Endodermal cell (in vitro differentiated cells): ENCODE measurements around the gene MORC1. TPM values are rescaled to one million over a fixed set of nuclear protein-coding genes. Genes with fewer than 3 reads are reported as not detected.
A peak's percentile ranks its signal among the peaks of the same experiment; 100 is the strongest.
"Not testable (repeated sequence)": the region's sequence is repeated elsewhere in the genome, so short reads cannot be mapped to it uniquely, and the experiment has no call there.

Experiments
- DNase-seq: peaks from one replicate; pipeline ENCODE4 v3.0.0-alpha.2; 2017
- H3K27ac ChIP-seq: 2 replicates; pipeline ENCODE4 v1.5.1; 2013; ENCODE audit warnings: mild to moderate bottlenecking, low read depth, low read length, moderate library complexity
- H3K27me3 ChIP-seq: 2 replicates; pipeline ENCODE4 v1.6.1; 2013; ENCODE audit warnings: mild to moderate bottlenecking, low read length, moderate library complexity; ENCODE audit not compliant: insufficient read depth, control insufficient read depth, poor library complexity, severe bottlenecking
- H3K36me3 ChIP-seq: 2 replicates; pipeline ENCODE4 v1.7.0; 2013; ENCODE audit warnings: mild to moderate bottlenecking, low read length, moderate library complexity; ENCODE audit not compliant: control insufficient read depth, insufficient read depth
- H3K4me1 ChIP-seq: one replicate; pipeline ENCODE4 v1.7.0; 2013; ENCODE audit warnings: low read length; ENCODE audit not compliant: control insufficient read depth, insufficient read depth
- H3K4me3 ChIP-seq: 2 replicates; pipeline ENCODE4 v1.5.1; 2013; ENCODE audit warnings: mild to moderate bottlenecking, low read length, moderate library complexity
- H3K9ac ChIP-seq: 2 replicates; pipeline ENCODE4 v1.6.1; 2013; ENCODE audit warnings: mild to moderate bottlenecking, low read length, moderate library complexity; ENCODE audit not compliant: poor library complexity, severe bottlenecking; ENCODE audit errors: extremely low read depth
- H3K9me3 ChIP-seq: 2 replicates; pipeline ENCODE4 v1.6.1; 2013; ENCODE audit warnings: mild to moderate bottlenecking, low read length, moderate library complexity; ENCODE audit not compliant: control insufficient read depth
- H3K27ac Mint-ChIP-seq: 2 replicates; pipeline ENCODE4 v1.8.0; 2020; ENCODE audit warnings: mixed read lengths
- H3K27me3 Mint-ChIP-seq: 2 replicates; pipeline ENCODE4 v1.8.0; 2021; ENCODE audit warnings: mild to moderate bottlenecking, mixed read lengths; ENCODE audit not compliant: insufficient read depth
- H3K36me3 Mint-ChIP-seq: 2 replicates; pipeline ENCODE4 v1.8.0; 2020; ENCODE audit warnings: low read depth, mixed read lengths
- H3K4me1 Mint-ChIP-seq: 2 replicates; pipeline ENCODE4 v1.8.0; 2020; ENCODE audit warnings: mixed read lengths
- H3K4me3 Mint-ChIP-seq: 2 replicates; pipeline ENCODE4 v1.8.0; 2020; ENCODE audit warnings: mild to moderate bottlenecking, moderate library complexity, mixed read lengths
- H3K9me3 Mint-ChIP-seq: 2 replicates; pipeline ENCODE4 v1.8.0; 2020; ENCODE audit warnings: mild to moderate bottlenecking, mixed read lengths
- CTCF ChIP-seq: fragments of 200-600 bp; sonication (generic); conservative IDR thresholded peaks from 2 replicates; pipeline ENCODE4 v1.5.0; 2021; ENCODE audit warnings: antibody characterized with exemption, mild to moderate bottlenecking
- WGBS, 2 experiments: methylation state at CpG; one replicate each; pipeline versions ENCODE4 v1.1.5 to v1.1.7; 2013; ENCODE audit warnings: missing lambda C conversion rate in 2 of 2, mixed read lengths in 1 of 2; ENCODE audit not compliant: insufficient coverage in 1 of 2, insufficient read length in 1 of 2; 5-methylcytosine and 5-hydroxymethylcytosine counted together
- total RNA-seq, 2 donors: library from RNA; stranded (reverse); fragmentation: NEBNext Ultra II Directional in 1 of 2; extraction: Animal tissue kit (Norgen Biotek cat#: 25700) in 1 of 2; gene quantifications; 2 replicates in 1 of 2; 3 replicates in 1 of 2; pipeline ENCODE4 v1.2.1, GENCODE V29; 2021

MORC1 gene
- total RNA-seq, 2 donors from 2014 or later = not detected

- Histone ChIP-seq H3K27me3 (no peaks in the 10 kb centered on the region), H3K27ac (no peak overlapping the region), H3K9ac (no peak overlapping the region), H3K36me3 (no peaks in the 10 kb centered on the region), H3K4me3 (no peak overlapping the region), H3K9me3 (no peaks in the 10 kb centered on the region), H3K4me1 (no peaks in the 10 kb centered on the region)
- Mint-ChIP-seq H3K4me3 (no peak overlapping the region), H3K9me3 (no peaks in the 10 kb centered on the region), H3K27me3 (no peaks in the 10 kb centered on the region), H3K27ac (peak overlapping the region; percentile 23), H3K36me3 (no peaks in the 10 kb centered on the region), H3K4me1 (peaks cover 2% of the 10 kb centered on the region)
- peak; percentile 90 for TF ChIP-seq CTCF
- WGBS, 2 experiments = 61% methylated on average over 4 to 6 of the region's 6 CpGs
- peak; percentile 80 for DNase-seq
Observed at GRCh38 chr3:109081746-109082510, 36.0 kb downstream of the MORC1 start.

- H3K9ac ChIP-seq, H3K36me3 ChIP-seq, H3K27ac ChIP-seq, H3K9me3 Mint-ChIP-seq, H3K9me3 ChIP-seq, H3K4me1 Mint-ChIP-seq, H3K4me3 ChIP-seq, H3K27me3 ChIP-seq, H3K27me3 Mint-ChIP-seq, H3K27ac Mint-ChIP-seq, H3K36me3 Mint-ChIP-seq, H3K4me3 Mint-ChIP-seq, H3K4me1 ChIP-seq, DNase-seq: not testable (repeated sequence)
- WGBS, 2 experiments = 88% methylated on average over 1 of the region's 1 CpG; no CpG with 5 or more reads in 1 of the 2 experiments
Observed at GRCh38 chr3:109080090-109080489, 37.8 kb downstream of the MORC1 start.

- Histone ChIP-seq H3K9me3 (no peaks in the 10 kb centered on the region), H3K27me3 (no peaks in the 10 kb centered on the region), H3K4me3 (no peak overlapping the region), H3K4me1 (no peaks in the 10 kb centered on the region), H3K9ac (no peak overlapping the region), H3K36me3 (no peaks in the 10 kb centered on the region), H3K27ac (no peak overlapping the region)
- H3K4me1 Mint-ChIP-seq = no peaks in the 10 kb centered on the region
- no peak overlapping the region for H3K4me3 Mint-ChIP-seq
- H3K27ac Mint-ChIP-seq = no peak overlapping the region
- TF ChIP-seq CTCF = no peak
- H3K27me3 Mint-ChIP-seq = no peaks in the 10 kb centered on the region
- 90% methylated on average over 1 of the region's 1 CpG; no CpG with 5 or more reads in 1 of the 2 experiments for WGBS, 2 experiments
- DNase-seq = no peak
- peaks cover 3% of the 10 kb centered on the region for H3K9me3 Mint-ChIP-seq
- H3K36me3 Mint-ChIP-seq = no peaks in the 10 kb centered on the region
Observed at GRCh38 chr3:109073116-109073515, 44.8 kb downstream of the MORC1 start.
